ENCODE data around the gene CELA3B.
"Not testable (repeated sequence)": the region's sequence is repeated elsewhere in the genome, so short reads cannot be mapped to it uniquely, and the experiment has no call there.

The CELA3B gene

GRCh38 chr1:21983539-21983938 is 6.7 kb downstream of the CELA3B start:
- H2AFZ ChIP-seq (ENCODE audit: low read length); H4K20me1 ChIP-seq (ENCODE audit: insufficient read depth, low read length); DNase-seq; H3K4me3 ChIP-seq (ENCODE audit: low read length); H3K27ac ChIP-seq (ENCODE audit: low read length); H3K79me2 ChIP-seq (ENCODE audit: low read length); H3F3A ChIP-seq (ENCODE audit: insufficient read depth, low read length); H3K4me1 ChIP-seq (ENCODE audit: low read length); H3K9me3 ChIP-seq (replicated peaks; ENCODE audit: insufficient read depth, low read length); H3K27me3 ChIP-seq (replicated peaks; ENCODE audit: insufficient read depth, low read length); H3K9me2 ChIP-seq (replicated peaks; ENCODE audit: insufficient read depth, low read length); H3K36me3 ChIP-seq (replicated peaks; ENCODE audit: insufficient read depth, low read length); H3K4me2 ChIP-seq (ENCODE audit: low read depth, low read length); H3K9ac ChIP-seq (ENCODE audit: low read length): not testable (repeated sequence)

GRCh38 chr1:21985893-21986292 is 9.1 kb downstream of the CELA3B start:
- not testable (repeated sequence) for DNase-seq; H3K9ac ChIP-seq (ENCODE audit: low read length); H3K27me3 ChIP-seq (replicated peaks; ENCODE audit: insufficient read depth, low read length); H3K79me2 ChIP-seq (ENCODE audit: low read length); H3K9me3 ChIP-seq (replicated peaks; ENCODE audit: insufficient read depth, low read length); H4K20me1 ChIP-seq (ENCODE audit: insufficient read depth, low read length); H2AFZ ChIP-seq (ENCODE audit: low read length); H3F3A ChIP-seq (ENCODE audit: insufficient read depth, low read length); H3K27ac ChIP-seq (ENCODE audit: low read length); H3K36me3 ChIP-seq (replicated peaks; ENCODE audit: insufficient read depth, low read length); H3K4me1 ChIP-seq (ENCODE audit: low read length); H3K9me2 ChIP-seq (replicated peaks; ENCODE audit: insufficient read depth, low read length); H3K4me2 ChIP-seq (ENCODE audit: low read depth, low read length); H3K4me3 ChIP-seq (ENCODE audit: low read length)

- not testable (repeated sequence) for H4K20me1 ChIP-seq (ENCODE audit: insufficient read depth, low read length); H3F3A ChIP-seq (ENCODE audit: insufficient read depth, low read length); H3K4me1 ChIP-seq (ENCODE audit: low read length); H3K9me2 ChIP-seq (replicated peaks; ENCODE audit: insufficient read depth, low read length); H3K27me3 ChIP-seq (replicated peaks; ENCODE audit: insufficient read depth, low read length); H3K4me3 ChIP-seq (ENCODE audit: low read length); H3K36me3 ChIP-seq (replicated peaks; ENCODE audit: insufficient read depth, low read length); H2AFZ ChIP-seq (ENCODE audit: low read length); H3K27ac ChIP-seq (ENCODE audit: low read length); H3K79me2 ChIP-seq (ENCODE audit: low read length); H3K4me2 ChIP-seq (ENCODE audit: low read depth, low read length); DNase-seq; H3K9me3 ChIP-seq (replicated peaks; ENCODE audit: insufficient read depth, low read length); H3K9ac ChIP-seq (ENCODE audit: low read length)
Observed at GRCh38 chr1:21986386-21986785, 9.6 kb downstream of the CELA3B start.

- H3K4me2 ChIP-seq (ENCODE audit: low read depth, low read length); H4K20me1 ChIP-seq (ENCODE audit: insufficient read depth, low read length); H3F3A ChIP-seq (ENCODE audit: insufficient read depth, low read length); H3K79me2 ChIP-seq (ENCODE audit: low read length); H2AFZ ChIP-seq (ENCODE audit: low read length); H3K9me2 ChIP-seq (replicated peaks; ENCODE audit: insufficient read depth, low read length); DNase-seq; H3K27me3 ChIP-seq (replicated peaks; ENCODE audit: insufficient read depth, low read length); H3K9ac ChIP-seq (ENCODE audit: low read length); H3K9me3 ChIP-seq (replicated peaks; ENCODE audit: insufficient read depth, low read length); H3K4me3 ChIP-seq (ENCODE audit: low read length); H3K4me1 ChIP-seq (ENCODE audit: low read length); H3K27ac ChIP-seq (ENCODE audit: low read length); H3K36me3 ChIP-seq (replicated peaks; ENCODE audit: insufficient read depth, low read length): not testable (repeated sequence)
Observed at GRCh38 chr1:21989672-21990393, 13.0 kb downstream of the CELA3B start.

- H3F3A ChIP-seq (ENCODE audit: insufficient read depth, low read length); H3K9me3 ChIP-seq (replicated peaks; ENCODE audit: insufficient read depth, low read length); H3K9me2 ChIP-seq (replicated peaks; ENCODE audit: insufficient read depth, low read length); H4K20me1 ChIP-seq (ENCODE audit: insufficient read depth, low read length); DNase-seq; H3K27ac ChIP-seq (ENCODE audit: low read length); H3K4me2 ChIP-seq (ENCODE audit: low read depth, low read length); H3K79me2 ChIP-seq (ENCODE audit: low read length); H3K36me3 ChIP-seq (replicated peaks; ENCODE audit: insufficient read depth, low read length); H3K9ac ChIP-seq (ENCODE audit: low read length); H3K27me3 ChIP-seq (replicated peaks; ENCODE audit: insufficient read depth, low read length); H2AFZ ChIP-seq (ENCODE audit: low read length); H3K4me3 ChIP-seq (ENCODE audit: low read length); H3K4me1 ChIP-seq (ENCODE audit: low read length): not testable (repeated sequence)
Observed at GRCh38 chr1:21992186-21992585, 15.4 kb downstream of the CELA3B start.

GRCh38 chr1:21994716-21995115 is 17.9 kb downstream of the CELA3B start:
- not testable (repeated sequence) for H3K9me3 ChIP-seq (replicated peaks; ENCODE audit: insufficient read depth, low read length); H3K9me2 ChIP-seq (replicated peaks; ENCODE audit: insufficient read depth, low read length); H3K27me3 ChIP-seq (replicated peaks; ENCODE audit: insufficient read depth, low read length); H3K9ac ChIP-seq (ENCODE audit: low read length); H3K4me1 ChIP-seq (ENCODE audit: low read length); H3F3A ChIP-seq (ENCODE audit: insufficient read depth, low read length); DNase-seq; H3K4me3 ChIP-seq (ENCODE audit: low read length); H3K4me2 ChIP-seq (ENCODE audit: low read depth, low read length); H4K20me1 ChIP-seq (ENCODE audit: insufficient read depth, low read length); H3K27ac ChIP-seq (ENCODE audit: low read length); H3K36me3 ChIP-seq (replicated peaks; ENCODE audit: insufficient read depth, low read length); H2AFZ ChIP-seq (ENCODE audit: low read length); H3K79me2 ChIP-seq (ENCODE audit: low read length)

- H3K4me2 ChIP-seq (ENCODE audit: low read depth, low read length); H3K79me2 ChIP-seq (ENCODE audit: low read length); H3K4me1 ChIP-seq (ENCODE audit: low read length); H3K9ac ChIP-seq (ENCODE audit: low read length); H2AFZ ChIP-seq (ENCODE audit: low read length); H3F3A ChIP-seq (ENCODE audit: insufficient read depth, low read length); H3K27me3 ChIP-seq (replicated peaks; ENCODE audit: insufficient read depth, low read length); H4K20me1 ChIP-seq (ENCODE audit: insufficient read depth, low read length); H3K4me3 ChIP-seq (ENCODE audit: low read length); H3K9me2 ChIP-seq (replicated peaks; ENCODE audit: insufficient read depth, low read length); H3K36me3 ChIP-seq (replicated peaks; ENCODE audit: insufficient read depth, low read length); H3K9me3 ChIP-seq (replicated peaks; ENCODE audit: insufficient read depth, low read length); H3K27ac ChIP-seq (ENCODE audit: low read length); DNase-seq: not testable (repeated sequence)
Observed at GRCh38 chr1:21996663-21996970, 19.8 kb downstream of the CELA3B start.

GRCh38 chr1:21997891-21998623 is 21.2 kb downstream of the CELA3B start:
- not testable (repeated sequence) for H3K9me3 ChIP-seq (replicated peaks; ENCODE audit: insufficient read depth, low read length); H3K4me3 ChIP-seq (ENCODE audit: low read length); H3K36me3 ChIP-seq (replicated peaks; ENCODE audit: insufficient read depth, low read length); H3K79me2 ChIP-seq (ENCODE audit: low read length); DNase-seq; H4K20me1 ChIP-seq (ENCODE audit: insufficient read depth, low read length); H2AFZ ChIP-seq (ENCODE audit: low read length); H3K9ac ChIP-seq (ENCODE audit: low read length); H3K4me1 ChIP-seq (ENCODE audit: low read length); H3K9me2 ChIP-seq (replicated peaks; ENCODE audit: insufficient read depth, low read length); H3K27me3 ChIP-seq (replicated peaks; ENCODE audit: insufficient read depth, low read length); H3K27ac ChIP-seq (ENCODE audit: low read length); H3F3A ChIP-seq (ENCODE audit: insufficient read depth, low read length); H3K4me2 ChIP-seq (ENCODE audit: low read depth, low read length)
